Measurements from ENCODE around the gene KIF20B.

KIF20B gene

GRCh38 chr10:89701242-89702120 lies at the start of gene KIF20B:
TSS of gene KIF20B (plus strand) at chr10:89701590. CDS start at chr10:89705295, 3,705 bp downstream.
- DNase-seq, result peak; percentile 97

GRCh38 chr10:89651916-89652573 lies 49.3 kb upstream of the KIF20B start:
- peak; percentile 18 for DNase-seq

GRCh38 chr10:89652806-89653370 lies 48.5 kb upstream of the KIF20B start:
- no peak for DNase-seq

- peak; percentile 93 for DNase-seq
Observed at GRCh38 chr10:89653410-89653869, 48.0 kb upstream of the KIF20B start.

- no peak for DNase-seq
Observed at GRCh38 chr10:89655722-89656121, 45.7 kb upstream of the KIF20B start.

- no peak for DNase-seq
Observed at GRCh38 chr10:89657302-89657701, 44.1 kb upstream of the KIF20B start.

- DNase-seq, result peak; percentile 95
Observed at GRCh38 chr10:89659143-89660131, 42.0 kb upstream of the KIF20B start.

GRCh38 chr10:89662596-89662995 lies 38.8 kb upstream of the KIF20B start:
- no peak for DNase-seq

- DNase-seq, result peak; percentile 12
Observed at GRCh38 chr10:89663144-89663543, 38.2 kb upstream of the KIF20B start.

GRCh38 chr10:89664203-89664602 lies 37.2 kb upstream of the KIF20B start:
- DNase-seq, result no peak

GRCh38 chr10:89665302-89665701 lies 36.1 kb upstream of the KIF20B start:
- no peak for DNase-seq

- no peak for DNase-seq
Observed at GRCh38 chr10:89666138-89666537, 35.3 kb upstream of the KIF20B start.

GRCh38 chr10:89668386-89669071 lies 32.9 kb upstream of the KIF20B start:
- no peak for DNase-seq

GRCh38 chr10:89669985-89670384 lies 31.4 kb upstream of the KIF20B start:
- no peak for DNase-seq

- no peak for DNase-seq
Observed at GRCh38 chr10:89670926-89671325, 30.5 kb upstream of the KIF20B start.

GRCh38 chr10:89677341-89677740 lies 24.0 kb upstream of the KIF20B start:
- DNase-seq, result no peak

GRCh38 chr10:89679986-89680385 lies 21.4 kb upstream of the KIF20B start:
- DNase-seq, result no peak

GRCh38 chr10:89683883-89684282 lies 17.5 kb upstream of the KIF20B start:
- DNase-seq, result no peak

- DNase-seq, result peak; percentile 22
Observed at GRCh38 chr10:89684604-89685003, 16.8 kb upstream of the KIF20B start.

GRCh38 chr10:89685936-89686335 lies 15.5 kb upstream of the KIF20B start:
- no peak for DNase-seq

- no peak for DNase-seq
Observed at GRCh38 chr10:89690027-89690426, 11.4 kb upstream of the KIF20B start.

GRCh38 chr10:89692416-89692815 lies 9.0 kb upstream of the KIF20B start:
- DNase-seq, result no peak
